ENCODE measurements around the gene CNFN. TPM values are rescaled to one million over a fixed set of nuclear protein-coding genes. Genes with fewer than 3 reads are reported as not detected.

The CNFN gene
- total RNA-seq, 2 experiments from 2014 or later = not detected

DNA sequence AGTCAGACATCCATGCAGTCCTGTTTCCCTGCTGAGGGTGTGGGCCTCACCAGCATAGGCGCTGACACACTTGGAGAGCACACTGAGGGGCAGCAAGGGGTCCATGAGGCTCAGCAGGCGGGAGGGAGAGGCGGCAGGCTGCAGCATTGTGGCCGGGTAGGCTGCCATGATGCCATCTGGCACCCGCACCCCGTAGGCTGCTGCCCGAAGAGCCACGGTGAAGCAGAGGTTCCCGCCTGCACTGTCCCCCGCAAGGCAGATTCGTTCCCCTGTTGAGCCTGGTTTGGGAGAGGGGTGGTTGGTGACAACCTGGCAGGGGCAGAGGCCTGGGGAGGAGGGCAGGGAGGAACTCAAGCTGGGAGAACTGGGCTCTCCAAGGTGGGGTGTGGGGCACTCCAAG lies 16.0 kb upstream of the CNFN start:
- H3K4me1 Mint-ChIP-seq = peaks cover 13% of the 10 kb centered on the region
- no peaks in the 10 kb centered on the region for H3K9me3 Mint-ChIP-seq
- CTCF ChIA-PET = interaction anchor here (1.8 kb wide), 1 partner anchor 14 kb away, joined by 6 read pairs; no protein-coding TSS in a partner anchor
- peaks cover 40% of the 10 kb centered on the region for H3K36me3 Mint-ChIP-seq (ENCODE audit: low read depth)
- POLR2A ChIA-PET = interaction anchor here (0.8 to 2.2 kb wide), 2 partner anchors 10 to 14 kb away, joined by 3 to 10 read pairs; no protein-coding TSS in a partner anchor
- no peak overlapping the region for H3K27ac Mint-ChIP-seq
- DNase-seq = no peak
- H3K4me3 Mint-ChIP-seq = no peak overlapping the region
- no peaks in the 10 kb centered on the region for H3K27me3 Mint-ChIP-seq

DNA sequence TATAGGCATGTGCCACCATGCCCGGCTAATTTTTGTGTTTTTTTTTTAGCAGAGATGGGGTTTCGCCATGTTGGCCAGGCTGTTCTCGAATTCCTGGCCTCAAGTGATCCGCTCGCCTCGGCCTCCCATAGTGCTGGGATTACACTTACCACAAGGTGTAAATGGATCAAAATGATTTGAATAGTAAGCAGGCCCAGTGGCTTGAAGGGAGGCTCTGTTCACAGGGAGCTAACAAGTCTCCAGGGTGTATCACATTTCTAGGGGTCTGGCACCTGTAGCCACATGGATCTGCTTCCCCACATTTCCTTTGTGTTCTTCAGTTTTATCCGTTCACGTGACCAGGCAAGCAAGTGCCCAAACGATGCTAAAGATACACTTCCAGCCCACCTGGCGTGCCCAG lies 13.5 kb upstream of the CNFN start:
- Mint-ChIP-seq H3K36me3 (ENCODE audit: low read depth) (peaks cover 40% of the 10 kb centered on the region), H3K9me3 (no peaks in the 10 kb centered on the region), H3K4me3 (no peak overlapping the region), H3K27ac (no peak overlapping the region), H3K4me1 (peaks cover 23% of the 10 kb centered on the region), H3K27me3 (no peaks in the 10 kb centered on the region)
- POLR2A ChIA-PET = no interaction called here
- DNase-seq = no peak
- CTCF ChIA-PET = no interaction called here

DNA sequence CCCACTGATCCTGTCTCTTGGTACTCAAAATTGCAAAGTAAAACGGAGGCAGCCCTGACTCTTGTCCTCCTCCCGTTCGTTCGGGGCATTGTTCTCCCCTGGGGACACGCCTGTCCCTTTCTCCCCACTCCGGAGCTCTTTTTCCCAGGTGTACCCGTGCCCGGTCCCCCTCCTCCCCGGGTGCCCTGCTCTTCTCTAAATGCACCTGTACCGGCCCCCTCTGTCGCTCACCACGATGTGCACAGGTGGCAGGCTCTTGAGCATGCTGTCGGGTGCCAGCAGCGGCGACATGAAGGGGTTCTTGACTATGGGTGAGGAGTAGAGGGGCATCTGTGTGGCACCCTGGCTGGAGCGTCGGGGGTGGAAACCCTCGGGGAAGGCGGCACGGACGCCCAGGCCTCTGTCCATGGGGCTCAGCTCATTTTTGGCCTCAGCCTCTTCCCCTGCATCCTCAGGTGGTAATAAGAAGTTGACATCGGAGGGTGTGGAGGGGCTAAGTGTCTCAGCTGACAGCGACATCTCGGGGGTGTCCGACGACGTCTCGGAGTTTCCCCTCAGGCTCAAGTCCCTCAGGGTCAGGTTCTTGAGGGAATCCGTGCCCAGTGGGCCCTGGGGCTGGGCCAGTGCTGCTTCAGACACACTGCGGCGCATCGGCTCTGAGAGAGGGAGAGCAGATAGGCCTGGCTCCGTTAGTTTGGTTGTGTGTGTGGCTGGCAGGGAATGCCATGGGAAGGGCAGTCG lies 12.4 kb upstream of the CNFN start:
- peaks cover 29% of the 10 kb centered on the region for H3K4me1 Mint-ChIP-seq
- no peak for DNase-seq
- H3K27me3 Mint-ChIP-seq = no peaks in the 10 kb centered on the region
- ChIA-PET CTCF (interaction anchor here (1.3 to 1.9 kb wide), 3 partner anchors 18 to 39 kb away, joined by 4 to 9 read pairs (median 8); no protein-coding TSS in a partner anchor), POLR2A (interaction anchor here (2.1 kb wide), 1 partner anchor 8 kb away, joined by 4 read pairs; no protein-coding TSS in a partner anchor)
- H3K4me3 Mint-ChIP-seq = peak overlapping the region; percentile 64
- H3K27ac Mint-ChIP-seq = no peak overlapping the region
- no peaks in the 10 kb centered on the region for H3K9me3 Mint-ChIP-seq
- H3K36me3 Mint-ChIP-seq (ENCODE audit: low read depth) = peaks cover 32% of the 10 kb centered on the region

DNA sequence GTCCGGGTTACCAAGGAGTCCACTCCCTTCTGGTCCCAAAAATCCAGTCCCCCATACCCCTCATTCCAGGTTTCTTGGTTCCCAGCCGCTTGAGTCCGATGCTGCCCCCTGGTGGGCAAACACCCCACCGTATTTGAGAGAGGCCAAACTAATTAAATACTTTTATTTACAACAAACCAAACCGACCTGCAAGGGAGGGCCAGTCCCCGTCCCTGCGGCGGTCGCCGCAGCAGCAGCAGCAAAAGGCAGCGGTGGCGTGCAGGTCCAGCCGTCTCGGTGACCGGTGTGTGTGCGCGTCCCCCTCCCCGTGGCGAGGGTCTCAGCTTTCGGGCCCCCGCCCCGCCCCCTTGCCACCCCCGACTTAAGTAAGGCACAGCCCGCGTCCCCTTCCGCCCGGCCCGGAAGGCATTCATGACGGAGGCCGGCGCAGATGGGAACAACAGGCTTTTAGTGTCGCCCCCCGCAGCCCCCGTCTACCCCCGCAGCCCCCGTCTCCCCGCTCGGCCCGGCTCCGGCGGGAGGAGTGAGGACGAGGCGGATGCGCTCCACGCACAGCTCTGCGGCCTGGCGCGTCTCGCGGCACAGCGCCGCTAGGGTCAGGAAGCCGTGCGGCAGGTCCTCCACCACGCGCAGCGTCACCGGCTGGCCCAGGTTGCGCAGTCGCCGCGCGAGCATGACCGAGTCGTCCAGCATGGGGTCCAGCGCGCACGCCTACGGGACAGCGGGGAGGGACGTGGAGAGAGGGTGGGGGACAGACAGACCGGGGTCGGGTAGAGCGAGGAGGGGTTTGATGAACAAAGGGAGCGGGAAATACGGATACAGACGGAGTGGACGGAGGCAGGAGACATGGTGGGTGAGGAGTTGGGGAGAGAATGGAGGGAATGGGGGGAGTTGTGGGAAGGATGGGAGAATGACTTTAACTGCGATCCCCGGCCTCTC lies 11.5 kb upstream of the CNFN start:
- ChIA-PET CTCF (interaction anchor here (1.0 to 2.4 kb wide), 8 partner anchors 10 to 291 kb away, joined by 3 to 12 read pairs (median 6); no protein-coding TSS in a partner anchor), POLR2A (interaction anchor here (1.1 to 2.1 kb wide), 3 partner anchors 9 to 24 kb away, joined by 3 to 4 read pairs (median 4); no protein-coding TSS in a partner anchor)
- H3K27me3 Mint-ChIP-seq = no peaks in the 10 kb centered on the region
- DNase-seq = peak; percentile 71
- H3K27ac Mint-ChIP-seq = peak overlapping the region; percentile 10
- no peaks in the 10 kb centered on the region for H3K9me3 Mint-ChIP-seq
- peaks cover 28% of the 10 kb centered on the region for H3K36me3 Mint-ChIP-seq (ENCODE audit: low read depth)
- H3K4me1 Mint-ChIP-seq = peaks cover 36% of the 10 kb centered on the region
- H3K4me3 Mint-ChIP-seq = peak overlapping the region; percentile 64

DNA sequence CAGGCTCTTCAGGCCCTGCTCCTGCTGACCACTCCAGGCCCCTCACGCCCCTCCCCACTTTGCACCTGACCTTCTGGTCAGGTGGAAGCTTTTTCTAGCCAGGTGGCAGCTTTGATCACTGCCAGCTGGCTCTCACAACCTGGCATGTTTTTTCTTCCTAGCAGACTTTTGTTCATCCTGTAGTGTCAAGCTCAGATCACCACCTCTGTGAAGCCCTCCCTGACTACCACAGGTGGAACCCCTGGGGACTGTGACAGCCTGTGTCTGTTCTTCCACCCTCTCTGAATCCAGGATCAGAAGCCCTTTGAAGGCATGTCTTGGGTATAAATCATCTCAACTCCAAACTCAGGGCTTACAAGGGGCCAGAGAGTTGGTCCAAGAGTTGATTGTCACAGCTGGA lies 10.3 kb upstream of the CNFN start:
- H3K36me3 Mint-ChIP-seq (ENCODE audit: low read depth) = peaks cover 22% of the 10 kb centered on the region
- H3K4me3 Mint-ChIP-seq = no peak overlapping the region
- peaks cover 43% of the 10 kb centered on the region for H3K4me1 Mint-ChIP-seq
- no peaks in the 10 kb centered on the region for H3K9me3 Mint-ChIP-seq
- ChIA-PET CTCF (interaction anchor here (0.6 to 2.4 kb wide), 9 partner anchors 9 to 1770 kb away, joined by 3 to 12 read pairs (median 5); partner anchors contain the start of gene POU2F2), POLR2A (interaction anchor here (1.3 to 2.1 kb wide), 3 partner anchors 11 to 20 kb away, joined by 3 to 4 read pairs (median 4); no protein-coding TSS in a partner anchor)
- no peak overlapping the region for H3K27ac Mint-ChIP-seq
- no peak for DNase-seq
- no peaks in the 10 kb centered on the region for H3K27me3 Mint-ChIP-seq

DNA sequence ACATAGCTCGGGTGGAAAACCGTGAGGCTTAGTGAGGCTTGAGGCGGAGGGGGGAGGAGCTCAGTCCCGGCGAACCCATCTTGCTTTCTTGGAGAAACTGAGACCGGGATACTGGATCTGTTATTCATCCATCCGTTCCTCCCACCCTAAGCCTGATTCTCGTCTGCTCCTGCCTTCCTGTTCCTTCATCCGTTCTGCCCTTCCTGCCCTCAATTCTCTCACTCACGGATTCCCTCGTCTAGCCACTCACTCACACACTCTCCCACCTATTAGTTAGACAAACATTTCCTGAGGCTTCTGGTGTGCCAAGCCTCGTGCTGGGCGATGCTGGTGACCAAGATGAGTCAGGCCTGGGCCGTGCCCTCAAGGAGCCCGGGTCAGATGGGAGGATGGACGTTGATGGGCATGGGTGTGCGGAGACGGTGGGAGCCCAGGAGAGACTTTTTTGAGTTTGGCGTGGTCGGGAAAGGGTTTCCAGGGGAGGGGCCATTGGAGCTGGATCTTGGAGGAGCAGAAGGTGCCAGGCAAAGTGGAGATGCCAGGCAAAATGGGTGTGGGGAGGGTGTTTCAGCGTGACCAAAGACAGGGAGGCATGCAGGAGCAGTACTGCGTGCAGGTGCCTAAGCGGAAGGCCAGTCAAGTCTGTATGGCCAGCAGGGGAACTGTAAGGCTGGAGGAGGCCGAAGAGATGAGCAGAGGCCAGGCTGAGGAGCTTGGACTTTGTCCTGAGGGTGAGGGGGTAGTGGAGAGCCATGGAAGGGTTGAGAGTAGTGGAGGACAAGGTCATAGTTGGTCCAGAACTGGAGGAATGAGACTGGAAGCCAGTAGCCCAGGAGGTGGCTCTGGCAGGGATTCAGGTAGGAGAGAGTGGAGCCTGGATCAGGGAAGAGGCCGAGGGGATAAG lies 7.4 kb upstream of the CNFN start:
- no peak for DNase-seq
- H3K4me3 Mint-ChIP-seq = peak overlapping the region; percentile 92
- POLR2A ChIA-PET = interaction anchor here (0.9 to 2.2 kb wide), 8 partner anchors 9 to 274 kb away, joined by 3 to 10 read pairs (median 4); no protein-coding TSS in a partner anchor
- CTCF ChIA-PET = interaction anchor here (0.9 to 3.0 kb wide), 8 partner anchors 11 to 265 kb away, joined by 3 to 14 read pairs (median 4); partner anchors contain the start of gene POU2F2
- H3K4me1 Mint-ChIP-seq = peaks cover 43% of the 10 kb centered on the region
- no peaks in the 10 kb centered on the region for H3K9me3 Mint-ChIP-seq
- peaks cover 3% of the 10 kb centered on the region for H3K27me3 Mint-ChIP-seq
- peaks cover 7% of the 10 kb centered on the region for H3K36me3 Mint-ChIP-seq (ENCODE audit: low read depth)
- peak overlapping the region; percentile 76 for H3K27ac Mint-ChIP-seq

DNA sequence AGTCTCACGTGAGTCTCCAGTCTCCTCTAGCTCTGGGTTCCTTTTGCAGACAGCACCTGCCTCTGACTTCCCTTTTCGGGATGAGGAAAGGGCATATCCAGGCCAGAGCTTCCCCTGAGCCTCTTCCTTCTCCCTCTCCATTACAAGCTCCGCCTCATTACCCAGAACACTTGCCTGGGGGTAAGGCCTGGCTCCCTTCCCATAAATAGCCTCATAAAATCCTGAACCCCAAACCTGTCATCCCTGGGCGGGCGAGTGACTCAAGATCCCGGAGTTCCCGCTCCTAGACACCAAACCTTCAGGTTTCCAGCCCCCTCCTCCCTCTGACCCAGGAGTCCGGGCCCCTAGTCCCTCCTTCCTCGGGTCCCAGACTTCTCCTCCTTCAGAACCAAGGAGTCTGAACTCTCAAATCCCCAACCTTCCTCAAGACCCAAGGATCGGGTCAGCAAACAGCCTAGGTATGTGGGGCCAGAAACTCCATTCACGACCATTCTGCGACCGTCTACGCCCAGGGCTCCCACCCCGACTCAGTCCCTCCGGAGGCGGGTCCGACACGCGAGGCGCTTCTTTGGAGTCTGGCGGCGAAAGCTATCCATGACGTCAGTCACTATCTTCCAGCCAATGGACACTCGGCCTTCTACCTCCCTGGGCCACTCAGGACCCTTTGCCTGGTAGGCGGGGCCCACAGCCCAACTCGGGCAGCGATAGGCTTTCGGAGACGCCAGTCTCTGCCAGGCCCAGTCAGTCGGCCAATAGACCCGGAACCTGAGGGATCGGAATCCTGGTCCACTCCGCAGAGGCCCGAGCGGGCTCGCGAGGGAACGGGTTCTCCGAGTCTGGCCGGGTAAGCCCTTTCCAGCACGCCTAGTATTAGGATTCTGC lies 6.5 kb upstream of the CNFN start:
- CTCF ChIA-PET = interaction anchor here (0.9 to 3.0 kb wide), 7 partner anchors 10 to 264 kb away, joined by 3 to 14 read pairs (median 4); partner anchors contain the start of gene POU2F2
- DNase-seq = peak; percentile 98
- H3K9me3 Mint-ChIP-seq = no peaks in the 10 kb centered on the region
- H3K4me3 Mint-ChIP-seq = peak overlapping the region; percentile 92
- peaks cover 7% of the 10 kb centered on the region for H3K36me3 Mint-ChIP-seq (ENCODE audit: low read depth)
- peaks cover 8% of the 10 kb centered on the region for H3K27me3 Mint-ChIP-seq
- POLR2A ChIA-PET = interaction anchor here (0.9 to 2.2 kb wide), 10 partner anchors 10 to 273 kb away, joined by 3 to 10 read pairs (median 4); no protein-coding TSS in a partner anchor
- peak overlapping the region; percentile 76 for H3K27ac Mint-ChIP-seq
- peaks cover 36% of the 10 kb centered on the region for H3K4me1 Mint-ChIP-seq

DNA sequence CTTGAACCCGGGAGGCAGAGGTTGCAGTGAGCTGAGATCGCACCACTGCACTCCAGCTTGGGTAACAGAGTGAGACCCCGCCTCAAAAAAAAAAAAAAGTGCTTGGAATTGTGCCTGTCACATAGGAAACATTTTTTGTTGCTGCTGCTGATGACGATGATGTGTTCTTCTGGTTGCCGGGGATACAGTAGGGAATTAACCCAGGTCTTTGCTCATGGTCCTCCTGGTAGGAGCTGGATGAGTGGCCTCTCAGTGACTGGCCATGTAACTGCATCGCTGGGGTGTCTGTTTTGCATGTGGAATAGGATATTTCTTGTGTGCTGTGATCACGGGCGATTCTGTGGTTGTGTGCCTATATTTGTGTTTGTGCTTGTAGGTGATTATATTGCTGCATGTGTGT lies 4.7 kb upstream of the CNFN start:
- Mint-ChIP-seq H3K4me1 (peaks cover 24% of the 10 kb centered on the region), H3K27ac (no peak overlapping the region), H3K36me3 (ENCODE audit: low read depth) (peaks cover 3% of the 10 kb centered on the region), H3K4me3 (no peak overlapping the region), H3K9me3 (no peaks in the 10 kb centered on the region), H3K27me3 (peaks cover 19% of the 10 kb centered on the region)
- ChIA-PET CTCF (no interaction called here), POLR2A (interaction anchor here (0.7 kb wide), 1 partner anchor 78 kb away, joined by 3 read pairs; no protein-coding TSS in a partner anchor)
- DNase-seq = no peak

DNA sequence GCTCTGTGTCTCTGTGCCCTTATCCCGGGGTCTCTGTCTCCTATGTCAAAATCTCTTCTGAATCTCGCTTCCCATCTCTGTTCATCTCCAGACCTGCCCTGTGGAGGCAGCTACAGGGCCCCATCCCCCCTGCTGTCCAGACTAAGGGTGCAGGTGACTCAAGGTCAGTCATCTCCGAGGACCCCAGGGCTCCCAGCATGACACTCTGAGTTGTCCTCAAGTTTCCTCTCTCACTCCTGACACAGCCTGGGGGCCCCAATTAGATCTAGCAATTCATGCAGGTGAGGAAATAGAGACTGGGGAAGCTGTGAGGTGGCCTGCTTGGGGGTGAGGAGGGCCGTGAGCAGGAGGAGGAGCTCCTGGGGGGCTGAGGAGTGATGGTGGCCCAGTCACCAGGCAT lies 2.1 kb upstream of the CNFN start:
- ChIA-PET POLR2A (no interaction called here), CTCF (interaction anchor here (0.9 to 1.8 kb wide), 2 partner anchors 8 to 27 kb away, joined by 3 to 4 read pairs; no protein-coding TSS in a partner anchor)
- Mint-ChIP-seq H3K36me3 (ENCODE audit: low read depth) (no peaks in the 10 kb centered on the region), H3K4me1 (peaks cover 12% of the 10 kb centered on the region), H3K9me3 (no peaks in the 10 kb centered on the region), H3K4me3 (no peak overlapping the region), H3K27ac (no peak overlapping the region), H3K27me3 (peaks cover 26% of the 10 kb centered on the region)
- DNase-seq = no peak

DNA sequence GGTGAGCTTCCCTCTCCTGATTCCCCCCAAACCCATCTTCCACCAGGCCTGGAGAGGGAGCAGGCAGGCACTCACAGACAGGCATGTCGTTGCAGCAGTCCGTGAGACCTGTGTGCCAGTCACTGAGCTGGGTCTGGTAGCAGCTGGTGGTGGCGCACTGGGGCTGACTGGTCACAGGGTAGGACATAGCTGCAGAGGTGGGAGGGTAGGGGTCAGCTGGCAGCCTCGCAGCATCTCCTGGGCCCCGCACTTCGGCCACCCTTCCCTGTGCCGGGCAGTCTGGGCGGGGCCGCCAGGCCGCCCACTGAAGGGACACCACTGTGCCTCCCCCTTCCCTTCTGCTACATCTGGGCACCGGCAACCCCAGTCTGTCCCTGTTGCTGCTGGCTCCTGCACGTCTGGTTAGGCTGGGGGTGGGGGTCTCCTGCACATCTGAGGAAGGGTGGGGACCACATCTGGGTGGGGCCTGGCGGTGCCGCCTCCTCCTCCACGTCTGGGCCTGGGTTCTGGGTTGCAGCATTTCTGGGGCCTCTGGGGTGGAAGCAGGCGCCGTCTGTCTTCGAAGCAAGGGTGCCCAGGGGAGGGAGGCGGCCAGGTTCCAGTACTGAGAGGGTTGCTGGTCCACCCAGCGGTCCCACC lies 1.1 kb downstream of the CNFN start:
- no peaks in the 10 kb centered on the region for H3K9me3 Mint-ChIP-seq
- no peak overlapping the region for H3K27ac Mint-ChIP-seq
- H3K4me1 Mint-ChIP-seq = peaks cover 7% of the 10 kb centered on the region
- DNase-seq = no peak
- peaks cover 33% of the 10 kb centered on the region for H3K27me3 Mint-ChIP-seq
- H3K36me3 Mint-ChIP-seq (ENCODE audit: low read depth) = no peaks in the 10 kb centered on the region
- CTCF ChIA-PET = interaction anchor here (1.1 kb wide), 1 partner anchor 50 kb away, joined by 3 read pairs; no protein-coding TSS in a partner anchor
- H3K4me3 Mint-ChIP-seq = no peak overlapping the region
- POLR2A ChIA-PET = interaction anchor here (1.0 kb wide), 1 partner anchor 11 kb away, joined by 3 read pairs; no protein-coding TSS in a partner anchor
